H4 (cell line): Measurements from ENCODE around the gene ITFG1. TPM values are rescaled to one million over a fixed set of nuclear protein-coding genes. Genes with fewer than 3 reads are reported as not detected.

Experiments used
- DNase-seq: peaks from one replicate; pipeline ENCODE4 v3.0.0-alpha.2; 2015; ENCODE audit warnings: low spot score
- total RNA-seq: library from RNA; depleted of rRNA; stranded (reverse); fragments of >200 nt; shearing (Covaris generic); gene quantifications from 2 replicates; pipeline ENCODE4 v1.2.3, GENCODE V29; 2014; rRNA removed

The ITFG1 gene
- total RNA-seq: 70.8 and 78.5 TPM in 2 replicates

GRCh38 chr16:47460711-47461597 is at the start of gene ITFG1, which contains the start of gene PHKB:
Gene ITFG1, minus strand, starts transcription at chr16:47461063. Its CDS starts 18 bp downstream, at chr16:47461045.
Gene PHKB, plus strand, starts transcription at chr16:47461331. Its CDS starts 20 bp downstream, at chr16:47461351.
- DNase-seq: peak; percentile 88

- no peak for DNase-seq
Observed at GRCh38 chr16:47507701-47508100, 46.8 kb upstream of the ITFG1 start.

- DNase-seq: no peak
Observed at GRCh38 chr16:47506800-47507199, 45.9 kb upstream of the ITFG1 start.

- DNase-seq: no peak
Observed at GRCh38 chr16:47504599-47504998, 43.7 kb upstream of the ITFG1 start.

- no peak for DNase-seq
Observed at GRCh38 chr16:47503936-47504335, 43.1 kb upstream of the ITFG1 start.

GRCh38 chr16:47499700-47500264 is 38.9 kb upstream of the ITFG1 start:
- no peak for DNase-seq

GRCh38 chr16:47499080-47499699 is 38.3 kb upstream of the ITFG1 start:
- DNase-seq: no peak

GRCh38 chr16:47493381-47494337 is 32.8 kb upstream of the ITFG1 start:
- no peak for DNase-seq

GRCh38 chr16:47492428-47493377 is 31.8 kb upstream of the ITFG1 start:
- peak; percentile 72 for DNase-seq

- no peak for DNase-seq
Observed at GRCh38 chr16:47492036-47492427, 31.2 kb upstream of the ITFG1 start.

- DNase-seq: no peak
Observed at GRCh38 chr16:47490471-47490870, 29.6 kb upstream of the ITFG1 start.

GRCh38 chr16:47488051-47488450 is 27.2 kb upstream of the ITFG1 start:
- DNase-seq: no peak

GRCh38 chr16:47486856-47487255 is 26.0 kb upstream of the ITFG1 start:
- no peak for DNase-seq

GRCh38 chr16:47483616-47484015 is 22.8 kb upstream of the ITFG1 start:
- DNase-seq: no peak

- DNase-seq: no peak
Observed at GRCh38 chr16:47481698-47482374, 21.0 kb upstream of the ITFG1 start.

- DNase-seq: no peak
Observed at GRCh38 chr16:47480410-47480809, 19.5 kb upstream of the ITFG1 start.

- peak; percentile 12 for DNase-seq
Observed at GRCh38 chr16:47477679-47478078, 16.8 kb upstream of the ITFG1 start.

- DNase-seq: no peak
Observed at GRCh38 chr16:47476654-47477345, 15.9 kb upstream of the ITFG1 start.

GRCh38 chr16:47475786-47476185 is 14.9 kb upstream of the ITFG1 start:
- DNase-seq: no peak
